ENCODE results near the gene GAB3.
"Not testable (repeated sequence)": the region's sequence is repeated elsewhere in the genome, so short reads cannot be mapped to it uniquely, and the experiment has no call there.

GAB3 gene

GRCh38 chrX:154653413-154653812 lies 97.5 kb downstream of the GAB3 start, which contains the start of gene CTAG2:
CTAG2 (minus strand) TSS chrX:154653579; CDS start chrX:154653515, 64 bp downstream.
- not testable (repeated sequence) for DNase-seq

GRCh38 chrX:154653048-154653401 lies 97.9 kb downstream of the GAB3 start:
- no peak for DNase-seq

- DNase-seq, result no peak
These were observed 98.4 kb downstream of the GAB3 start for GRCh38 chrX:154652311-154653047.

DNA sequence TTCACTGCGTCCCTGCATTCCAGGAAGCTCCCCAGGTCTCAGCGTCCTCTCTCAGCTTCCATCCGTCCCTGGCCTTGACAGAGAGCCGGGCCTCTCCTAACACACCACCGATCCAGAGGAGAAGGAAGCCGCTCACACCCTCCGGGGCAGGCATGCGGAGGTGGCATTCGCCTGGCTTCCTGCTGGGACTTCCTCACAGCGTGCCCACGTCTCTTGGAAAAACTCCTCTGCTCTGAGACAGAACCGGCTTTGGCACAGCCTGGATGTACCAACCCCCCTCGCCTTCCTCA lies 100.7 kb downstream of the GAB3 start:
- DNase-seq, result no peak

- no peak for DNase-seq
These were observed 101.2 kb downstream of the GAB3 start for GRCh38 chrX:154649503-154650220.

DNA sequence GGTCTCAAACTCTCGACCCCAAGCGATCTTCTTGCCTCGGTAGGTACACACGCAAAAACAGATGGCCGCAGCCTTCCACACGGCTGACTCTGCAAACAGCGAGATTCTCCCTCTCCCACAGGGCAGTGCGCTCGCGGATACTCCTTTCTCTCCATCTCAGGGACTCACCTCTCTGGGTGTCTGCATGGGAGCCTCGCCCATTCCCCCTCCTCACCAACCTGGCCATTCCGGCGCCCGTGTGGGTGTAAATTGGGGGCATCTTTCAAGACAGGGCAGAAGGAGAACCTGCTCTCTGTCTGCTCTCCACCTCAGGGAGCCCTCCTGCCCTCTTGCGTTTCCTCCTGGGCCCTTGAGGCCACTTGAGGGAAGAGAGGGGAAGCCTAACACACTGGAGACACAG lies 101.9 kb downstream of the GAB3 start:
- DNase-seq, result no peak

GRCh38 chrX:154645745-154646378 lies 105.0 kb downstream of the GAB3 start:
- DNase-seq, result not testable (repeated sequence)

- not testable (repeated sequence) for DNase-seq
These were observed 107.2 kb downstream of the GAB3 start for GRCh38 chrX:154643708-154644107.

GRCh38 chrX:154641740-154642139 lies 109.1 kb downstream of the GAB3 start:
- not testable (repeated sequence) for DNase-seq

DNA sequence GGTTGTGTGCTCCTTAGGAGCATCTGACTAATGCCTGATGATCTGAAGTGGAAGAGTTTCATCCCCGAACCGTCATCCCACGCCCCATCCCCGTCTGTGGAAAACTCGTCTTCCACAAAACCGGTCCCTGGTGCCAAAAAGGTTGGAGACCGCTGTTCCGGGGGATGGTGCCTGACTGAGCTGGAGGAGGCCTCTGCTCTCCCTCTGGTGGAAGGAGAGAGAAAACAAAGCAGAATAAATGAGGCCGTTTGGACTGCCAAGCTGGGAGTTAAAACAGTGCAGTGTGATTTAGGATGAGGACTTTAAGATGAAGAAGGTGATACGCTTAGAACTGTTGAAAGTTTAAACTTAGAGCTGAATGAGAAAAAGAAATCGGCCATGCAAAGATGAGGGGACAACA lies 117.2 kb downstream of the GAB3 start:
- DNase-seq, result not testable (repeated sequence)

DNA sequence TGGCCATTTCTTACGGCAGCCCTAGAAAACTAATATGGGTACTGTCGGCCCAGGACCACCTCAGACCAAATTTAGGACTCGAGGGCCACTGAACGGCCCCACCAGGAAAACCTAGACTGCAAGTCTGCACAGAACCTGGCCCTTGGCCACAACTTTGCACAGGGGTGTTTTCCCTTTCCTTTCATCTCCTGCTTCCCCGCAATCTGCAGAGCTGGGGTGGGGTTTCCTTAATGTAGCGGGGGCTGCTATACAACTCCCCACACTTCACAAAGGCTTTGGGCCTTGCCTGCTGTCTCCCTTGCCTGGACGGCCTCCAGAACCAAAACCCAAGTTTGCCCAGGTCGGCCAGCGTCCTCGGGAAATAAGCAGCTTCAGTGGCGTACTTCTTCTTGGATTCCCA lies 119.9 kb downstream of the GAB3 start:
- not testable (repeated sequence) for DNase-seq

GRCh38 chrX:154628960-154629359 lies 121.9 kb downstream of the GAB3 start:
- not testable (repeated sequence) for DNase-seq
